Erythroblast (primary cell): ENCODE results near the gene ADARB2.

Experiments
- GATA1 ChIP-seq: IDR thresholded peaks from 2 replicates; pipeline ENCODE4 v1.6.1; 2011; ENCODE audit warnings: low read depth, mild to moderate bottlenecking, control low read depth, low read length, moderate library complexity
- POLR2A ChIP-seq: IDR thresholded peaks from 2 replicates; pipeline ENCODE4 v1.6.1; 2011; ENCODE audit warnings: mild to moderate bottlenecking, low read length

GRCh38 chr10:1417574-1417973, 319.8 kb downstream of the ADARB2 start:
- TF ChIP-seq POLR2A (no peak), GATA1 (no peak)
